MCF 10A (cell line): Measurements from ENCODE around the gene TSR2. TPM values are rescaled to one million over a fixed set of nuclear protein-coding genes. Genes with fewer than 3 reads are reported as not detected.

Source experiments
- BruUV-seq: library from RNA; stranded (reverse); fragments of 400-500 nt; replicated peaks from 2 replicates; lab custom pipeline; 2021; lab: Mats Ljungman, UMichigan
- CTCF ChIA-PET: fragments of 300-600 bp; sonication (Branson Sonifier 250); formaldehyde crosslinking; extraction: SDS; loops from one replicate; lab custom pipeline; 2021; ENCODE audit warnings: antibody characterized with exemption, inconsistent platforms; lab: Yijun Ruan, JAX
- POLR2A ChIA-PET: fragments of 300-600, 350-650 bp; sonication (Branson Sonifier 250); formaldehyde crosslinking; extraction: SDS; loops from one replicate; lab custom pipeline; 2020; ENCODE audit warnings: antibody characterized with exemption, inconsistent platforms; lab: Yijun Ruan, JAX
- DNase-seq: peaks from one replicate; pipeline ENCODE4 v3.0.0-alpha.2; 2018; ENCODE audit not compliant: unreplicated experiment
- H3K27ac Mint-ChIP-seq: one replicate; pipeline ENCODE4 v1.8.0; 2022; ENCODE audit warnings: mild to moderate bottlenecking, low read depth, mixed read lengths; ENCODE audit not compliant: unreplicated experiment
- H3K27me3 Mint-ChIP-seq: one replicate; pipeline ENCODE4 v1.8.0; 2022; ENCODE audit warnings: mixed read lengths; ENCODE audit not compliant: insufficient read depth, unreplicated experiment
- H3K36me3 Mint-ChIP-seq: one replicate; pipeline ENCODE4 v1.8.0; 2022; ENCODE audit warnings: mild to moderate bottlenecking, moderate library complexity, mixed read lengths; ENCODE audit not compliant: insufficient read depth, unreplicated experiment
- H3K4me1 Mint-ChIP-seq: one replicate; pipeline ENCODE4 v1.8.0; 2022; ENCODE audit warnings: mixed read lengths; ENCODE audit not compliant: insufficient read depth, unreplicated experiment
- H3K4me3 Mint-ChIP-seq: one replicate; pipeline ENCODE4 v1.8.0; 2022; ENCODE audit warnings: mild to moderate bottlenecking, moderate library complexity, mixed read lengths; ENCODE audit not compliant: unreplicated experiment
- H3K9me3 Mint-ChIP-seq: one replicate; pipeline ENCODE4 v1.8.0; 2022; ENCODE audit warnings: mixed read lengths; ENCODE audit not compliant: unreplicated experiment
- CTCF ChIP-seq: fragments of 200-600 bp; IDR thresholded peaks from one replicate; pipeline ENCODE4 v1.8.0; 2022; ENCODE audit warnings: antibody characterized with exemption, mild to moderate bottlenecking; ENCODE audit not compliant: unreplicated experiment
- intact Hi-C: fragments of 100-400 bp; cut with micrococcal nuclease; formaldehyde crosslinking; loops from 2 replicates; pipeline ENCODE4 v1.14.1; 2022
- total RNA-seq: library from RNA; stranded (reverse); gene quantifications from 2 replicates; pipeline ENCODE4 v1.2.3, GENCODE V29; 2022

TSR2 gene
- total RNA-seq, 1 experiment from 2014 or later = 30.3 TPM

DNA sequence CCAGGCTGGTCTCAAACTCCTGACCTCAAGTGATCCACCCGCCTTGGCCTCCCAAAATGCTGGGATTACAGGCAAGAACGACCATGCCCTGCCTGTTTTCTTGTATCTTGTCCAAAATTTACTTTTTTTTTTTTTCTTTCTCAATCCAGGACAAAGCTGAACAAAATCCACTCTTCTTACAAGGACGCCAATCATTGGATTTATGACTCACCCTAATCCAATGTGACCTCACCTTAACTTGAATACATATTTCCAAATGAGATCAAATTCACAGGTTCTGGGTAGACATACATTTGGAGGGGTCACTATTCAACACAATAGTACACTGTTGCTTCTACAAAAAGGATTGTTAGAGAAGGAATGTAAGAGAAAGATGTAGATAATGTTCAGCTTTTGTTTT, 18.0 kb upstream of the TSR2 start:
- TF ChIP-seq CTCF = no peak
- Mint-ChIP-seq H3K9me3 (no peaks in the 10 kb centered on the region), H3K27me3 (peaks cover 40% of the 10 kb centered on the region), H3K36me3 (no peaks in the 10 kb centered on the region), H3K4me3 (no peak overlapping the region), H3K27ac (no peak overlapping the region), H3K4me1 (no peaks in the 10 kb centered on the region)
- ChIA-PET POLR2A (no interaction called here), CTCF (interaction anchor here (0.6 kb wide), 2 partner anchors 13 to 119 kb away, joined by 3 to 4 read pairs; no protein-coding TSS in a partner anchor)
- DNase-seq = no peak
- BruUV-seq = no TSS peak
- intact Hi-C loops = no loop called here

- intact Hi-C loops = no loop called here
- no peaks in the 10 kb centered on the region for H3K36me3 Mint-ChIP-seq
- no peak overlapping the region for H3K4me3 Mint-ChIP-seq
- H3K4me1 Mint-ChIP-seq = no peaks in the 10 kb centered on the region
- no TSS peak for BruUV-seq
- no peak for TF ChIP-seq CTCF
- H3K27ac Mint-ChIP-seq = no peak overlapping the region
- H3K9me3 Mint-ChIP-seq = no peaks in the 10 kb centered on the region
- peaks cover 40% of the 10 kb centered on the region for H3K27me3 Mint-ChIP-seq
- CTCF ChIA-PET = interaction anchor here (0.7 kb wide), 1 partner anchor 634 kb away, joined by 3 read pairs; no protein-coding TSS in a partner anchor
- DNase-seq = no peak
- POLR2A ChIA-PET = no interaction called here
Measured at GRCh38 chrX:54423161-54423888, 16.9 kb upstream of the TSR2 start.

- ChIA-PET CTCF (interaction anchor here (0.9 kb wide), 1 partner anchor 178 kb away, joined by 3 read pairs; no protein-coding TSS in a partner anchor), POLR2A (no interaction called here)
- no peaks in the 10 kb centered on the region for H3K9me3 Mint-ChIP-seq
- H3K4me1 Mint-ChIP-seq = no peaks in the 10 kb centered on the region
- no peaks in the 10 kb centered on the region for H3K36me3 Mint-ChIP-seq
- H3K27ac Mint-ChIP-seq = no peak overlapping the region
- TF ChIP-seq CTCF = no peak
- H3K27me3 Mint-ChIP-seq = peaks cover 29% of the 10 kb centered on the region
- BruUV-seq = no TSS peak
- no peak for DNase-seq
- no peak overlapping the region for H3K4me3 Mint-ChIP-seq
- intact Hi-C loops = no loop called here
Measured at GRCh38 chrX:54427837-54428424, 12.3 kb upstream of the TSR2 start.

- no peaks in the 10 kb centered on the region for H3K36me3 Mint-ChIP-seq
- H3K27ac Mint-ChIP-seq = no peak overlapping the region
- no peak for TF ChIP-seq CTCF
- no peaks in the 10 kb centered on the region for H3K4me1 Mint-ChIP-seq
- no TSS peak for BruUV-seq
- no peak overlapping the region for H3K4me3 Mint-ChIP-seq
- CTCF ChIA-PET = interaction anchor here (0.7 kb wide), 1 partner anchor 1564 kb away, joined by 3 read pairs; no protein-coding TSS in a partner anchor
- H3K9me3 Mint-ChIP-seq = no peaks in the 10 kb centered on the region
- peaks cover 29% of the 10 kb centered on the region for H3K27me3 Mint-ChIP-seq
- DNase-seq = no peak
- POLR2A ChIA-PET = no interaction called here
- intact Hi-C loops = no loop called here
Measured at GRCh38 chrX:54430519-54430918, 9.7 kb upstream of the TSR2 start.
